IMR-90 (cell line): ENCODE results near the gene PEAK3. TPM values are rescaled to one million over a fixed set of nuclear protein-coding genes. Genes with fewer than 3 reads are reported as not detected.
A peak's percentile ranks its signal among the peaks of the same experiment; 100 is the strongest.

ENCODE experiments used
- ATAC-seq: fragments of 200-7000 bp; cut with Tn5 transposase; 2 replicates; pipeline ENCODE4 v1.9.1; 2020; ENCODE audit warnings: low read depth, mild to moderate bottlenecking, moderate library complexity
- BruUV-seq: library from RNA; stranded (reverse); fragments of 400-500 nt; replicated peaks from 2 replicates; lab custom pipeline; 2021; lab: Mats Ljungman, UMichigan
- CTCF ChIA-PET: fragments of 300-600 bp; formaldehyde crosslinking; extraction: SDS; loops from one replicate; lab custom pipeline; 2021; ENCODE audit warnings: antibody characterized with exemption; lab: Yijun Ruan, JAX
- POLR2A ChIA-PET: fragments of 300-600 bp; sonication (Branson Sonifier 250); formaldehyde crosslinking; loops from one replicate; lab custom pipeline; 2022; ENCODE audit warnings: antibody characterized with exemption; ENCODE audit not compliant: unreplicated experiment; lab: Charles Lee
- DNase-seq: peaks from one replicate; pipeline ENCODE4 v3.0.0; 2013
- H2AFZ ChIP-seq: replicated peaks from 2 replicates; pipeline ENCODE3; 2013; ENCODE audit warnings: low read length, mild to moderate bottlenecking; ENCODE audit not compliant: poor library complexity
- H2AK5ac ChIP-seq: 2 replicates; pipeline ENCODE4 v1.6.1; 2013; ENCODE audit warnings: low read depth, low read length, inconsistent platforms
- H2AK9ac ChIP-seq: replicated peaks from 2 replicates; pipeline ENCODE3; 2013; ENCODE audit warnings: mild to moderate bottlenecking, low read depth, low read length, moderate library complexity; ENCODE audit not compliant: poor library complexity
- H2BK120ac ChIP-seq: 2 replicates; pipeline ENCODE4 v1.6.1; 2013; ENCODE audit warnings: low read depth, low read length, inconsistent platforms
- H2BK15ac ChIP-seq: 3 replicates; pipeline ENCODE4 v1.6.1; 2013; ENCODE audit warnings: low read depth, low read length, inconsistent platforms
- H2BK20ac ChIP-seq: 2 replicates; pipeline ENCODE4 v1.6.1; 2013; ENCODE audit warnings: low read depth, mild to moderate bottlenecking, inconsistent platforms, low read length, moderate library complexity
- H2BK5ac ChIP-seq: 2 replicates; pipeline ENCODE4 v1.6.1; 2013; ENCODE audit warnings: mild to moderate bottlenecking, low read depth, low read length, inconsistent platforms; ENCODE audit not compliant: poor library complexity, severe bottlenecking
- H3K14ac ChIP-seq: replicated peaks from 2 replicates; pipeline ENCODE4 v1.6.1; 2013; ENCODE audit warnings: low read depth, low read length, inconsistent platforms
- H3K18ac ChIP-seq: 2 replicates; pipeline ENCODE4 v1.6.1; 2013; ENCODE audit warnings: low read depth, low read length, control low read depth
- H3K23ac ChIP-seq: 2 replicates; pipeline ENCODE4 v1.6.1; 2013; ENCODE audit warnings: low read depth, low read length, inconsistent platforms
- H3K27ac ChIP-seq: 2 replicates; pipeline ENCODE4 v1.5.1; 2013; ENCODE audit warnings: mild to moderate bottlenecking, control low read depth, low read length; ENCODE audit not compliant: insufficient read depth
- H3K27me3 ChIP-seq: 2 replicates; pipeline ENCODE4 v1.6.1; 2013; ENCODE audit warnings: low read length; ENCODE audit not compliant: control insufficient read depth, insufficient read depth
- H3K36me3 ChIP-seq: 2 replicates; pipeline ENCODE4 v1.6.1; 2013; ENCODE audit warnings: low read length, mixed read lengths; ENCODE audit not compliant: control insufficient read depth, insufficient read depth
- H3K4ac ChIP-seq: 2 replicates; pipeline ENCODE4 v1.6.1; 2013; ENCODE audit warnings: low read depth, low read length, inconsistent platforms
- H3K4me1 ChIP-seq: 2 replicates; pipeline ENCODE4 v1.6.1; 2013; ENCODE audit warnings: low read length, mixed read lengths; ENCODE audit not compliant: control insufficient read depth, insufficient read depth
- H3K4me2 ChIP-seq: 2 replicates; pipeline ENCODE4 v1.6.1; 2013; ENCODE audit warnings: low read depth, mild to moderate bottlenecking, control low read depth, low read length, moderate library complexity
- H3K4me3 ChIP-seq: 2 replicates; pipeline ENCODE4 v1.5.1; 2013; ENCODE audit warnings: low read depth, mild to moderate bottlenecking, control low read depth, low read length, moderate library complexity; ENCODE audit not compliant: insufficient read depth
- H3K56ac ChIP-seq: 2 replicates; pipeline ENCODE4 v1.6.1; 2013; ENCODE audit warnings: low read length, inconsistent platforms; ENCODE audit not compliant: insufficient read depth; ENCODE audit errors: extremely low read depth
- H3K79me1 ChIP-seq, 2 experiments: 2 replicates each; pipeline ENCODE4 v1.6.1; 2013; ENCODE audit warnings: low read length in 2 of 2, inconsistent platforms in 1 of 2, low read depth in 1 of 2
- H3K9ac ChIP-seq: 2 replicates; pipeline ENCODE4 v1.6.1; 2013; ENCODE audit warnings: low read depth, low read length, control low read depth
- H3K9me1 ChIP-seq: 2 replicates; pipeline ENCODE4 v1.6.1; 2013; ENCODE audit warnings: low read length, inconsistent platforms; ENCODE audit not compliant: insufficient read depth
- H3K9me3 ChIP-seq: 2 replicates; pipeline ENCODE4 v1.6.1; 2013; ENCODE audit warnings: low read length; ENCODE audit not compliant: control insufficient read depth, insufficient read depth
- H4K20me1 ChIP-seq: 2 replicates; pipeline ENCODE4 v1.6.1; 2013; ENCODE audit warnings: low read length, inconsistent platforms; ENCODE audit not compliant: insufficient read depth
- H4K5ac ChIP-seq: 2 replicates; pipeline ENCODE4 v1.6.1; 2013; ENCODE audit warnings: mild to moderate bottlenecking, low read depth, low read length, control low read depth
- H4K8ac ChIP-seq, 2 experiments: 2 replicates each; pipeline ENCODE4 v1.6.1; 2013; ENCODE audit warnings: low read depth in 2 of 2, low read length in 2 of 2, control low read depth in 1 of 2, inconsistent platforms in 1 of 2
- H4K91ac ChIP-seq: 2 replicates; pipeline ENCODE4 v1.6.1; 2013; ENCODE audit warnings: low read depth, low read length, inconsistent platforms; ENCODE audit not compliant: insufficient read depth
- MAFK ChIP-seq: IDR thresholded peaks from 2 replicates; pipeline ENCODE4 v1.6.1; 2012; ENCODE audit warnings: low read depth, low read length, improper control_type of control experiment
- POLR2A ChIP-seq: IDR thresholded peaks from 2 replicates; pipeline ENCODE4 v1.6.1; 2012; ENCODE audit warnings: mild to moderate bottlenecking, low read depth, low read length
- RAD21 ChIP-seq: IDR thresholded peaks from 2 replicates; pipeline ENCODE4 v1.6.1; 2012; ENCODE audit warnings: low read length, improper control_type of control experiment
- SMC3 ChIP-seq: fragments of 150-350 bp; IDR thresholded peaks from 2 replicates; pipeline ENCODE4 v1.6.1; 2016; ENCODE audit warnings: low read depth, mild to moderate bottlenecking, antibody characterized with exemption, low read length, moderate library complexity
- WGBS, 2 experiments: methylation state at CpG; one replicate each; pipeline versions ENCODE4 v1.1.5 to v1.1.7; 2013; ENCODE audit warnings: missing lambda C conversion rate in 2 of 2; ENCODE audit not compliant: insufficient read length in 1 of 2; ENCODE audit errors: extremely low coverage in 2 of 2; 5-methylcytosine and 5-hydroxymethylcytosine counted together
- dilution Hi-C: fragments of 300-500 bp; cut with HindIII; formaldehyde crosslinking; loops from one replicate; pipeline ENCODE4 v1.14.3; 2018; ENCODE audit warnings: low sequenced_read_pairs; ENCODE audit not compliant: unreplicated experiment
- in situ Hi-C: fragments of 300-500 bp; cut with MboI; formaldehyde crosslinking; loops from 3 replicates; pipeline ENCODE4 v1.14.3; 2019; ENCODE audit warnings: low sequenced_read_pairs, inconsistent platforms, mixed read lengths
- intact Hi-C: fragments of 100-400 bp; cut with micrococcal nuclease; formaldehyde crosslinking; loops from 2 replicates; pipeline ENCODE4 v1.10.0; 2022
- polyA plus RNA-seq, 3 experiments: library from polyadenylated mRNA; depleted of rRNA; stranded (reverse); fragments of >200 nt; gene quantifications; 2 replicates each; pipeline ENCODE4 v1.2.3, GENCODE V29; 2012; ENCODE audit warnings: low replicate concordance in 1 of 3
- total RNA-seq: library from RNA; depleted of rRNA; stranded (reverse); fragments of >200 nt; gene quantifications from 2 replicates; pipeline ENCODE4 v1.2.3, GENCODE V29; 2012

The PEAK3 gene
- total and polyA plus RNA-seq, 2 of the 4 experiments (the other 2 are of a cell fraction), result under 0.01 to 0.09 TPM

DNA sequence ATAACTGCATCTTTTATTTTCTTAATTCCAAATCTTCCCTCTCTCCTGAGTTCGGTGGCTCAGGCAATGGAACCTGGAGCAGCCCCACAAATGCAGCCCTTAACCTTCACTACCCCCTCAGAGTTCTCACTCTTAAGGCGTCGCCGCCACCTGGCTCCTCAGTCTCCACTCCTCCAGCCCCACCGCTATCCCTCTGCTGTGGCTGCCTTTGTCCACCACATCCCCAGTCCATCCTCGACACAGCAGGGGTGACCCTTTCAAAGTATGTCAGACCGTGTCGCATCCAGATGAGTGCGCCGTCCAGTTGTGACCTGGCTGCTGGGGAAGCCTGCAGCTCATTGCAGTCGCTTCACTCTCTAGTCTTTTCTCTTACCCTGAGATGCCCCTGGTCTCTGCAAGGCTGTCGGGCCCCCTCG is 47.5 kb upstream of the PEAK3 start:
- WGBS, 2 experiments, result 60% methylated on average over 2 of the region's 13 CpGs; no CpG with 5 or more reads in 1 of the 2 experiments

More for the DNA sequence above, 47.5 kb upstream of the PEAK3 start:
- Histone ChIP-seq H2AK5ac (peak overlapping the region; percentile 78), H4K5ac (no peak overlapping the region), H3K56ac (peak overlapping the region; percentile 17; the same call in 1 of the 2 replicates), H3K4me3 (peak overlapping the region; percentile 94), H3K36me3 (peaks cover 14% of the 10 kb centered on the region), H4K91ac (no peak overlapping the region), H4K8ac (peak overlapping the region; percentile 25 to 81; a peak in 2 of 4 replicates), H2BK20ac (no peak overlapping the region), H3K9me3 (no peaks in the 10 kb centered on the region), H3K18ac (no peak overlapping the region), H2AK9ac (peak overlapping the region; percentile 100), H3K4me1 (peaks cover 4% of the 10 kb centered on the region), H3K4me2 (peak overlapping the region; percentile 84), H3K27ac (no peak overlapping the region), H3K9me1 (no peaks in the 10 kb centered on the region), H4K20me1 (peaks cover 41% of the 10 kb centered on the region), H2BK15ac (no peak overlapping the region), H3K9ac (peak overlapping the region; percentile 64), H3K27me3 (no peaks in the 10 kb centered on the region), H2AFZ (no peak overlapping the region), H3K79me1 (peaks cover 34 to 79% of the 10 kb centered on the region in 2 experiments), H2BK5ac (no peak overlapping the region), H2BK120ac (no peak overlapping the region), H3K14ac (peak overlapping the region; percentile 78; the same call in 1 of the 2 replicates), H3K4ac (peak overlapping the region; percentile 85), H3K23ac (peak overlapping the region; percentile 70)
- ATAC-seq, result no peak
- TF ChIP-seq MAFK, result no peak
- TF ChIP-seq RAD21, result no peak
- no peak for TF ChIP-seq SMC3
- no peak for TF ChIP-seq POLR2A
- dilution Hi-C loops, result no loop called here
- intact Hi-C loops, result loop anchor here (2.0 to 5.0 kb wide), 3 partner anchors 63 to 307 kb away; no protein-coding TSS in a partner anchor
- BruUV-seq, result no TSS peak
- no peak for DNase-seq
- in situ Hi-C loops, result no loop called here
- POLR2A ChIA-PET, result no interaction called here
- CTCF ChIA-PET, result no interaction called here
